T-helper 1 cell treated with Interleukin-12 subunit alpha and Interleukin-12 subunit beta and Interleukin-4 antibody, amounts not matched to agents 30 μg/mL and 1 μg/mL, for 36 hours (primary cell): ENCODE measurements around the gene DNAAF6.

ENCODE experiments used
- H3K27ac Mint-ChIP-seq: one replicate; pipeline ENCODE4 v1.8.0; 2021; ENCODE audit warnings: mild to moderate bottlenecking, mixed read lengths
- H3K27me3 Mint-ChIP-seq: one replicate; pipeline ENCODE4 v1.8.0; 2021; ENCODE audit warnings: low read depth, mixed read lengths
- H3K36me3 Mint-ChIP-seq: one replicate; pipeline ENCODE4 v1.8.0; 2021; ENCODE audit warnings: low read depth, mixed read lengths
- H3K4me1 Mint-ChIP-seq: one replicate; pipeline ENCODE4 v1.8.0; 2021; ENCODE audit warnings: low read depth, mixed read lengths
- H3K4me3 Mint-ChIP-seq: one replicate; pipeline ENCODE4 v1.8.0; 2021; ENCODE audit warnings: mild to moderate bottlenecking, moderate library complexity, mixed read lengths
- H3K9me3 Mint-ChIP-seq: one replicate; pipeline ENCODE4 v1.8.0; 2021; ENCODE audit warnings: mixed read lengths

Gene DNAAF6

GRCh38 chrX:107226757-107227156 is 20.3 kb downstream of the DNAAF6 start:
- Mint-ChIP-seq H3K27ac (no peak overlapping the region), H3K36me3 (no peaks in the 10 kb centered on the region), H3K4me1 (no peaks in the 10 kb centered on the region), H3K27me3 (no peaks in the 10 kb centered on the region), H3K4me3 (no peak overlapping the region), H3K9me3 (no peaks in the 10 kb centered on the region)

GRCh38 chrX:107227780-107228485 is 21.5 kb downstream of the DNAAF6 start:
- H3K9me3 Mint-ChIP-seq: no peaks in the 10 kb centered on the region
- no peaks in the 10 kb centered on the region for H3K27me3 Mint-ChIP-seq
- no peak overlapping the region for H3K27ac Mint-ChIP-seq
- no peak overlapping the region for H3K4me3 Mint-ChIP-seq
- no peaks in the 10 kb centered on the region for H3K4me1 Mint-ChIP-seq
- H3K36me3 Mint-ChIP-seq: no peaks in the 10 kb centered on the region

- Mint-ChIP-seq H3K27me3 (peaks cover 2% of the 10 kb centered on the region), H3K9me3 (no peaks in the 10 kb centered on the region), H3K36me3 (no peaks in the 10 kb centered on the region), H3K4me3 (no peak overlapping the region), H3K4me1 (no peaks in the 10 kb centered on the region), H3K27ac (no peak overlapping the region)
Observed at GRCh38 chrX:107228486-107228819, 22.0 kb downstream of the DNAAF6 start.

GRCh38 chrX:107272431-107272921 is 66.1 kb downstream of the DNAAF6 start:
- Mint-ChIP-seq H3K36me3 (no peaks in the 10 kb centered on the region), H3K27me3 (peaks cover 9% of the 10 kb centered on the region), H3K9me3 (no peaks in the 10 kb centered on the region), H3K4me1 (no peaks in the 10 kb centered on the region), H3K4me3 (no peak overlapping the region), H3K27ac (no peak overlapping the region)

GRCh38 chrX:107273795-107274194 is 67.4 kb downstream of the DNAAF6 start:
- H3K9me3 Mint-ChIP-seq: no peaks in the 10 kb centered on the region
- peaks cover 9% of the 10 kb centered on the region for H3K27me3 Mint-ChIP-seq
- H3K4me3 Mint-ChIP-seq: no peak overlapping the region
- H3K36me3 Mint-ChIP-seq: no peaks in the 10 kb centered on the region
- no peak overlapping the region for H3K27ac Mint-ChIP-seq
- no peaks in the 10 kb centered on the region for H3K4me1 Mint-ChIP-seq

- Mint-ChIP-seq H3K36me3 (no peaks in the 10 kb centered on the region), H3K27ac (no peak overlapping the region), H3K4me3 (no peak overlapping the region), H3K27me3 (peaks cover 6% of the 10 kb centered on the region), H3K4me1 (no peaks in the 10 kb centered on the region), H3K9me3 (no peaks in the 10 kb centered on the region)
Observed at GRCh38 chrX:107288676-107289075, 82.3 kb downstream of the DNAAF6 start.

- Mint-ChIP-seq H3K27me3 (peaks cover 4% of the 10 kb centered on the region), H3K36me3 (no peaks in the 10 kb centered on the region), H3K9me3 (no peaks in the 10 kb centered on the region), H3K4me1 (no peaks in the 10 kb centered on the region), H3K4me3 (no peak overlapping the region), H3K27ac (no peak overlapping the region)
Observed at GRCh38 chrX:107290019-107290418, 83.6 kb downstream of the DNAAF6 start.

GRCh38 chrX:107293056-107293455 is 86.6 kb downstream of the DNAAF6 start:
- Mint-ChIP-seq H3K4me3 (no peak overlapping the region), H3K4me1 (no peaks in the 10 kb centered on the region), H3K27ac (no peak overlapping the region), H3K36me3 (no peaks in the 10 kb centered on the region), H3K9me3 (no peaks in the 10 kb centered on the region), H3K27me3 (peaks cover 2% of the 10 kb centered on the region)
